DOHH2 (cell line): ENCODE data around the gene BCAR1.
"Not testable (repeated sequence)": the region's sequence is repeated elsewhere in the genome, so short reads cannot be mapped to it uniquely, and the experiment has no call there.

Experiments used
- H3F3A ChIP-seq: fragments of 200-600 bp; sonication (generic), shearing (Covaris generic); 2 replicates; pipeline ENCODE4 v1.6.0; 2016; ENCODE audit warnings: antibody characterized with exemption, mild to moderate bottlenecking; ENCODE audit not compliant: control insufficient read depth, insufficient read depth
- H3K27ac ChIP-seq: fragments of 200-600 bp; sonication (generic); 2 replicates; pipeline ENCODE4 v1.5.1; 2014; ENCODE audit warnings: low read depth, mild to moderate bottlenecking, low read length, moderate library complexity
- H3K27me3 ChIP-seq: fragments of 200-600 bp; sonication (generic); 2 replicates; pipeline ENCODE4 v1.6.1; 2014; ENCODE audit warnings: mild to moderate bottlenecking, low read length, mixed read lengths; ENCODE audit not compliant: control insufficient read depth
- H3K36me3 ChIP-seq: fragments of 200-600 bp; sonication (generic); 2 replicates; pipeline ENCODE4 v1.6.1; 2014; ENCODE audit warnings: mild to moderate bottlenecking, low read length, moderate library complexity, mixed read lengths; ENCODE audit not compliant: control insufficient read depth
- H3K4me1 ChIP-seq: fragments of 200-600 bp; sonication (generic); 2 replicates; pipeline ENCODE4 v1.6.1; 2014; ENCODE audit warnings: mild to moderate bottlenecking, low read length, mixed read lengths; ENCODE audit not compliant: control insufficient read depth
- H3K4me2 ChIP-seq: fragments of 200-600 bp; sonication (generic); 2 replicates; pipeline ENCODE4 v1.6.0; 2014; ENCODE audit warnings: mild to moderate bottlenecking, low read length, moderate library complexity
- H3K4me3 ChIP-seq: fragments of 200-600 bp; sonication (generic); 2 replicates; pipeline ENCODE4 v1.5.1; 2014; ENCODE audit warnings: mild to moderate bottlenecking, low read length, mixed read lengths
- H3K79me2 ChIP-seq: fragments of 200-600 bp; sonication (generic); 2 replicates; pipeline ENCODE4 v1.6.1; 2014; ENCODE audit warnings: mild to moderate bottlenecking, low read length, mixed read lengths; ENCODE audit not compliant: control insufficient read depth
- H3K9me2 ChIP-seq: fragments of 200-600 bp; sonication (generic); replicated peaks from 2 replicates; pipeline ENCODE4 v1.6.1; 2014; ENCODE audit warnings: mild to moderate bottlenecking, low read length, mixed read lengths; ENCODE audit not compliant: control insufficient read depth
- H3K9me3 ChIP-seq: fragments of 200-600 bp; sonication (generic); 2 replicates; pipeline ENCODE4 v1.6.1; 2014; ENCODE audit warnings: antibody characterized with exemption, low read length, mixed read lengths; ENCODE audit not compliant: control insufficient read depth, insufficient read depth
- H4K20me1 ChIP-seq: fragments of 200-600 bp; sonication (generic); 2 replicates; pipeline ENCODE4 v1.6.0; 2014; ENCODE audit warnings: low read depth, mild to moderate bottlenecking, antibody characterized with exemption, low read length, moderate library complexity; ENCODE audit not compliant: control insufficient read depth, insufficient read depth
- EZH2phosphoT487 ChIP-seq: fragments of 200-600 bp; sonication (generic); IDR thresholded peaks from 2 replicates; pipeline ENCODE4 v1.6.1; 2017; ENCODE audit warnings: borderline replicate concordance, mild to moderate bottlenecking, antibody characterized with exemption, low read length, moderate library complexity, mixed read lengths
- TF ChIP-seq, protein P1 (sequence below): fragments of 200-600 bp; sonication (generic); IDR thresholded peaks from one replicate; pipeline ENCODE4 v1.5.1; 2014; ENCODE audit warnings: antibody characterized with exemption, mild to moderate bottlenecking, low read depth, low read length; ENCODE audit not compliant: poor library complexity, severe bottlenecking

The BCAR1 gene

DNA sequence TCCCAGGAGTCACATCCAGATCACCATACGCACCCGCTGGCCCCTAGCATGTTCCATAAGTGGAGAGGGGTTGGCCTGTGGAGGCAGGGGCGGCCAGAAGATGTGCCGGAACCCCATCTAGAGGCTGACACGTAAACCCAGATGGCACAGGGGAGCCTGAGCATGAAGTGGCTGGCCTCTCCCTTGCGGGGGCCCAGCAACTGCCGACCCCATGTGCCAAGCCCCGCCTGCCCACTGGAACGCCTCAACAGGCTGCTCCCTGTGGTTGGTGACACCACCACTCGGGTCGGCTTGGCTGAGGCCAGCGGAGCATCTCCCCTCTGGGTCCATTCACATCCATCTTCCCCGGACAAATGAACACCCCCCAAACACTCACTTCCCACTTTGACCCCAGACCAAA lies 9.5 kb downstream of the BCAR1 start:
- Histone ChIP-seq H3K79me2 (no peaks in the 10 kb centered on the region; the same call in 1 of the 2 replicates), H3K4me1 (peaks cover 17% of the 10 kb centered on the region), H3K36me3 (no peaks in the 10 kb centered on the region)

DNA sequence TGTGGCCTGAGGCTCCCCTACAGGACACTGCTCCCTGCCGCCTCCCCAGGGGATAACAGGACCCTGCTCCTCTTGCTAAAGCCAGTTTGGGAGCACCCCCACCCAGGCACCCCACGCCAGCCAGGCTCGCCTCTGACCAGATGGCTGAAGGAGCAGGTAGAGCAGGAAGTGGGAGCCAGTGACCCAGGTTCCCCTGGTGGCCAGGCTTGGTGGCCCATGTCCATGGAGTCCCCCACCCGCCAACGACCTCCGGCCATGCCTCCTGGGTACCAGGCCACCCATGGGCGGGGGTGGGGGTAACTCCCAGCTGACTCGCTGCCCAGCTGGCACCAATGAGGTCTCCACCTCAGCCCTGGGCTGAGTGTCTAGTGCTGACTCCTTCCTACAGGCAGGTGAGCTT lies 10.0 kb downstream of the BCAR1 start:
- Histone ChIP-seq H3K27me3 (no peaks in the 10 kb centered on the region), H3K79me2 (no peaks in the 10 kb centered on the region; the same call in 1 of the 2 replicates), H3K9me3 (no peaks in the 10 kb centered on the region), H3K4me1 (peaks cover 17% of the 10 kb centered on the region), H3F3A (no peaks in the 10 kb centered on the region), H3K4me2 (no peak overlapping the region), H3K27ac (no peak overlapping the region), H4K20me1 (no peaks in the 10 kb centered on the region), H3K9me2 (no peaks in the 10 kb centered on the region), H3K4me3 (no peak overlapping the region), H3K36me3 (no peaks in the 10 kb centered on the region)
- TF ChIP-seq, protein P1, sequence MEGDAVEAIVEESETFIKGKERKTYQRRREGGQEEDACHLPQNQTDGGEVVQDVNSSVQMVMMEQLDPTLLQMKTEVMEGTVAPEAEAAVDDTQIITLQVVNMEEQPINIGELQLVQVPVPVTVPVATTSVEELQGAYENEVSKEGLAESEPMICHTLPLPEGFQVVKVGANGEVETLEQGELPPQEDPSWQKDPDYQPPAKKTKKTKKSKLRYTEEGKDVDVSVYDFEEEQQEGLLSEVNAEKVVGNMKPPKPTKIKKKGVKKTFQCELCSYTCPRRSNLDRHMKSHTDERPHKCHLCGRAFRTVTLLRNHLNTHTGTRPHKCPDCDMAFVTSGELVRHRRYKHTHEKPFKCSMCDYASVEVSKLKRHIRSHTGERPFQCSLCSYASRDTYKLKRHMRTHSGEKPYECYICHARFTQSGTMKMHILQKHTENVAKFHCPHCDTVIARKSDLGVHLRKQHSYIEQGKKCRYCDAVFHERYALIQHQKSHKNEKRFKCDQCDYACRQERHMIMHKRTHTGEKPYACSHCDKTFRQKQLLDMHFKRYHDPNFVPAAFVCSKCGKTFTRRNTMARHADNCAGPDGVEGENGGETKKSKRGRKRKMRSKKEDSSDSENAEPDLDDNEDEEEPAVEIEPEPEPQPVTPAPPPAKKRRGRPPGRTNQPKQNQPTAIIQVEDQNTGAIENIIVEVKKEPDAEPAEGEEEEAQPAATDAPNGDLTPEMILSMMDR, result no peak
- TF ChIP-seq EZH2phosphoT487, result no peak

More for the DNA sequence above, 9.5 kb downstream of the BCAR1 start:
- no peaks in the 10 kb centered on the region for H3F3A ChIP-seq
- TF ChIP-seq EZH2phosphoT487, result no peak
- TF ChIP-seq, protein P1, result no peak
- H3K4me3 ChIP-seq, result no peak overlapping the region
- H3K9me3 ChIP-seq, result no peaks in the 10 kb centered on the region
- H3K27me3 ChIP-seq, result no peaks in the 10 kb centered on the region
- H3K4me2 ChIP-seq, result no peak overlapping the region
- no peaks in the 10 kb centered on the region for H3K9me2 ChIP-seq
- H4K20me1 ChIP-seq, result no peaks in the 10 kb centered on the region
- H3K27ac ChIP-seq, result no peak overlapping the region

DNA sequence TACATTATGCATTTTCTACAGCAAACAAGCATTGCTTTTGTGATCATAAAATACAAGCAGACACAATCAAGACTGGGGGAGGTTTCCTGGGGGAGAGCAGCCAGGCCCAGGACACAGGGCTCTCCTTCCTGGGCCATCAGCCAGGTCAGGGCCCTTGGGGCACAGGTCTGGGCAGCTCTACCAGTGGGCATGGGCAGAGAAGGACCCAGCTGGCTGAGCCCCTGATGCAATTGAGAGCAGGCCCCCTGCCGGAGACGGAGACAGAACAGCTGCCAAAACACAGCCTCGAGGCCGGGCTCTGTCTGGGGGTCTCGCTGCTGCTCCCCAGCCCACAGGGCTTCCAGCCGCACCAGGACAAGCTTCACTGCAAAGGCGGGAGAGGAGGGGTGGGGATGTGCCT lies 10.8 kb downstream of the BCAR1 start:
- not testable (repeated sequence) for H3K9me3 ChIP-seq, H3K36me3 ChIP-seq, H3K27ac ChIP-seq, H3K4me3 ChIP-seq, H3F3A ChIP-seq, H3K4me2 ChIP-seq, H3K27me3 ChIP-seq, H3K9me2 ChIP-seq, H3K79me2 ChIP-seq, H4K20me1 ChIP-seq
- peaks cover 17% of the 10 kb centered on the region for H3K4me1 ChIP-seq

DNA sequence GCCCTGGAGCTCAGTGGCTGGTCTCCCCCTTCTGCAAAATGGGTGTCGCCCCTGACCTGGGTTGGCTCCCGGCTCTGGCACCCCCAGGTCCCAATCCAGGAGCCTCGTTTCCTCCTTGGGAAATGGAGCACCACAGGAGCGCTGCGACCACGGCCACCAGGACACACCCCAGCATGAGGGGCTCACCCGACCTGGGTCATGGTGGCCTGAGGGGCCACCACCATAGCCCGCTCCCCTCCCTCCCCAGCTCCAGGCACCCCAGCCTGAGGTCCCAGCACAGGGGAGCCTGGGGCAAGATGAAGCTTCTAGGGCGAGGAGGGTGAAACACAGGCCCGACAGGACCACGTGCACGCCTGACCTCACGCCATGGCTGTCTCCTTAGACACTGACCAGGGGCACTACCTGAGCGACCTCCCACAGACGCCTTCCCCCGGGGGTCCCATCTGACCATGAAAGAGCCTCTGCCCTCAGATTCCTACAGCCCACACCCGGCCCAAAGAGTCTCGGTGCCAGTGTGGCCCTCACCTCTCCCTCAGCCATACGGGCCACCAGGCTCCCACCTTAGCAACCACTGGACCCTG lies 11.8 kb downstream of the BCAR1 start:
- no peaks in the 10 kb centered on the region for H3K9me2 ChIP-seq
- H4K20me1 ChIP-seq, result no peaks in the 10 kb centered on the region
- no peaks in the 10 kb centered on the region; the same call in 1 of the 2 replicates for H3K79me2 ChIP-seq
- H3K4me3 ChIP-seq, result no peak overlapping the region
- TF ChIP-seq, protein P1, result no peak
- no peaks in the 10 kb centered on the region for H3K36me3 ChIP-seq
- no peak overlapping the region for H3K4me2 ChIP-seq
- peaks cover 7% of the 10 kb centered on the region for H3K4me1 ChIP-seq
- no peaks in the 10 kb centered on the region for H3K27me3 ChIP-seq
- no peak overlapping the region for H3K27ac ChIP-seq
- no peaks in the 10 kb centered on the region for H3K9me3 ChIP-seq
- H3F3A ChIP-seq, result no peaks in the 10 kb centered on the region
